MCF 10A (cell line): Measurements from ENCODE around the gene GHRHR. TPM values are rescaled to one million over a fixed set of nuclear protein-coding genes. Genes with fewer than 3 reads are reported as not detected.

Source experiments
- BruUV-seq: library from RNA; stranded (reverse); fragments of 400-500 nt; replicated peaks from 2 replicates; lab custom pipeline; 2021; lab: Mats Ljungman, UMichigan
- CTCF ChIA-PET: fragments of 300-600 bp; sonication (Branson Sonifier 250); formaldehyde crosslinking; extraction: SDS; loops from one replicate; lab custom pipeline; 2021; ENCODE audit warnings: antibody characterized with exemption, inconsistent platforms; lab: Yijun Ruan, JAX
- POLR2A ChIA-PET: fragments of 300-600, 350-650 bp; sonication (Branson Sonifier 250); formaldehyde crosslinking; extraction: SDS; loops from one replicate; lab custom pipeline; 2020; ENCODE audit warnings: antibody characterized with exemption, inconsistent platforms; lab: Yijun Ruan, JAX
- DNase-seq: peaks from one replicate; pipeline ENCODE4 v3.0.0-alpha.2; 2018; ENCODE audit not compliant: unreplicated experiment
- H3K27ac Mint-ChIP-seq: one replicate; pipeline ENCODE4 v1.8.0; 2022; ENCODE audit warnings: mild to moderate bottlenecking, low read depth, mixed read lengths; ENCODE audit not compliant: unreplicated experiment
- H3K27me3 Mint-ChIP-seq: one replicate; pipeline ENCODE4 v1.8.0; 2022; ENCODE audit warnings: mixed read lengths; ENCODE audit not compliant: insufficient read depth, unreplicated experiment
- H3K36me3 Mint-ChIP-seq: one replicate; pipeline ENCODE4 v1.8.0; 2022; ENCODE audit warnings: mild to moderate bottlenecking, moderate library complexity, mixed read lengths; ENCODE audit not compliant: insufficient read depth, unreplicated experiment
- H3K4me1 Mint-ChIP-seq: one replicate; pipeline ENCODE4 v1.8.0; 2022; ENCODE audit warnings: mixed read lengths; ENCODE audit not compliant: insufficient read depth, unreplicated experiment
- H3K4me3 Mint-ChIP-seq: one replicate; pipeline ENCODE4 v1.8.0; 2022; ENCODE audit warnings: mild to moderate bottlenecking, moderate library complexity, mixed read lengths; ENCODE audit not compliant: unreplicated experiment
- H3K9me3 Mint-ChIP-seq: one replicate; pipeline ENCODE4 v1.8.0; 2022; ENCODE audit warnings: mixed read lengths; ENCODE audit not compliant: unreplicated experiment
- CTCF ChIP-seq: fragments of 200-600 bp; IDR thresholded peaks from one replicate; pipeline ENCODE4 v1.8.0; 2022; ENCODE audit warnings: antibody characterized with exemption, mild to moderate bottlenecking; ENCODE audit not compliant: unreplicated experiment
- intact Hi-C: fragments of 100-400 bp; cut with micrococcal nuclease; formaldehyde crosslinking; loops from 2 replicates; pipeline ENCODE4 v1.14.1; 2022
- total RNA-seq: library from RNA; stranded (reverse); gene quantifications from 2 replicates; pipeline ENCODE4 v1.2.3, GENCODE V29; 2022

Gene GHRHR
- total RNA-seq, 1 experiment from 2014 or later, result not detected

- intact Hi-C loops, result no loop called here
- Mint-ChIP-seq H3K9me3 (no peaks in the 10 kb centered on the region), H3K27ac (no peak overlapping the region), H3K4me3 (no peak overlapping the region), H3K27me3 (no peaks in the 10 kb centered on the region), H3K4me1 (no peaks in the 10 kb centered on the region), H3K36me3 (no peaks in the 10 kb centered on the region)
- ChIA-PET CTCF (interaction anchor here (0.6 to 6.6 kb wide), 4 partner anchors 13 to 137 kb away, joined by 3 to 54 read pairs (median 6); no protein-coding TSS in a partner anchor), POLR2A (interaction anchor here (0.9 kb wide), 1 partner anchor 46 kb away, joined by 3 read pairs; no protein-coding TSS in a partner anchor)
- no peak for DNase-seq
- no TSS peak for BruUV-seq
- no peak for TF ChIP-seq CTCF
These were observed 33.6 kb downstream of the GHRHR start for GRCh38 chr7:30997316-30997715.

- no peak for TF ChIP-seq CTCF
- ChIA-PET CTCF (interaction anchor here (0.6 to 6.6 kb wide), 5 partner anchors 14 to 136 kb away, joined by 3 to 54 read pairs (median 5); no protein-coding TSS in a partner anchor), POLR2A (no interaction called here)
- no peaks in the 10 kb centered on the region for H3K9me3 Mint-ChIP-seq
- H3K4me3 Mint-ChIP-seq, result no peak overlapping the region
- no peaks in the 10 kb centered on the region for H3K4me1 Mint-ChIP-seq
- intact Hi-C loops, result no loop called here
- no peak overlapping the region for H3K27ac Mint-ChIP-seq
- DNase-seq, result no peak
- H3K27me3 Mint-ChIP-seq, result no peaks in the 10 kb centered on the region
- BruUV-seq, result no TSS peak
- no peaks in the 10 kb centered on the region for H3K36me3 Mint-ChIP-seq
These were observed 34.4 kb downstream of the GHRHR start for GRCh38 chr7:30998180-30998579.

GRCh38 chr7:31000161-31000693 is 36.5 kb downstream of the GHRHR start:
- Mint-ChIP-seq H3K4me3 (no peak overlapping the region), H3K27ac (no peak overlapping the region), H3K9me3 (no peaks in the 10 kb centered on the region), H3K4me1 (no peaks in the 10 kb centered on the region), H3K27me3 (no peaks in the 10 kb centered on the region), H3K36me3 (no peaks in the 10 kb centered on the region)
- TF ChIP-seq CTCF, result no peak
- ChIA-PET POLR2A (no interaction called here), CTCF (no interaction called here)
- BruUV-seq, result no TSS peak
- intact Hi-C loops, result no loop called here
- no peak for DNase-seq

- H3K36me3 Mint-ChIP-seq, result no peaks in the 10 kb centered on the region
- CTCF ChIA-PET, result no interaction called here
- POLR2A ChIA-PET, result no interaction called here
- intact Hi-C loops, result no loop called here
- no peak for DNase-seq
- H3K27me3 Mint-ChIP-seq, result no peaks in the 10 kb centered on the region
- no peak overlapping the region for H3K27ac Mint-ChIP-seq
- no peak for TF ChIP-seq CTCF
- no peak overlapping the region for H3K4me3 Mint-ChIP-seq
- H3K4me1 Mint-ChIP-seq, result no peaks in the 10 kb centered on the region
- H3K9me3 Mint-ChIP-seq, result no peaks in the 10 kb centered on the region
- no TSS peak for BruUV-seq
These were observed 37.0 kb downstream of the GHRHR start for GRCh38 chr7:31000779-31001178.
